Breast epithelium (tissue), 3 donors: ENCODE results near the gene MAP1LC3B2.

Experiments
- CTCF ChIP-seq, 3 donors: fragments of 450-650 bp; IDR thresholded peaks; one replicate each; pipeline ENCODE4 v1.5.1; 2016 to 2017; ENCODE audit warnings: antibody characterized with exemption in 3 of 3, mild to moderate bottlenecking in 3 of 3, moderate library complexity in 3 of 3
- POLR2AphosphoS5 ChIP-seq, 3 donors: sonication (generic); formaldehyde crosslinking; IDR thresholded peaks; one replicate each; pipeline ENCODE4 v1.6.1; 2017; ENCODE audit warnings: antibody characterized with exemption in 3 of 3

GRCh38 chr12:116528065-116528464, 31.1 kb upstream of the MAP1LC3B2 start:
- TF ChIP-seq CTCF (IDR thresholded peaks at IDR 0.05) (no peak), POLR2AphosphoS5 (IDR thresholded peaks at IDR 0.05) (no peak)
